ENCODE results near the gene CPEB3. TPM values are rescaled to one million over a fixed set of nuclear protein-coding genes. Genes with fewer than 3 reads are reported as not detected.
"Not testable (repeated sequence)": the region's sequence is repeated elsewhere in the genome, so short reads cannot be mapped to it uniquely, and the experiment has no call there.

CPEB3 gene
- total RNA-seq, 1 donor from 2014 or later: 1.7 TPM

- DNase-seq: not testable (repeated sequence)
Measured at GRCh38 chr10:92141147-92141546, 149.7 kb downstream of the CPEB3 start.

GRCh38 chr10:92134049-92134448, 156.8 kb downstream of the CPEB3 start:
- DNase-seq: not testable (repeated sequence)

- DNase-seq: peak; percentile 23
Measured at GRCh38 chr10:92131275-92131820, 159.5 kb downstream of the CPEB3 start.

GRCh38 chr10:92130622-92131274, 160.1 kb downstream of the CPEB3 start:
- DNase-seq: no peak

GRCh38 chr10:92126100-92126650, 164.7 kb downstream of the CPEB3 start:
- peak; percentile 20 for DNase-seq

- DNase-seq: peak; percentile 17
Measured at GRCh38 chr10:92125144-92125543, 165.7 kb downstream of the CPEB3 start.

GRCh38 chr10:92124616-92125143, 166.2 kb downstream of the CPEB3 start:
- DNase-seq: peak; percentile 95

- peak; percentile 30 for DNase-seq
Measured at GRCh38 chr10:92124020-92124419, 166.9 kb downstream of the CPEB3 start.

- DNase-seq: peak; percentile 42
Measured at GRCh38 chr10:92122941-92123450, 167.9 kb downstream of the CPEB3 start.

GRCh38 chr10:92121686-92122492, 169.0 kb downstream of the CPEB3 start:
- no peak for DNase-seq

- DNase-seq: no peak
Measured at GRCh38 chr10:92119340-92119739, 171.5 kb downstream of the CPEB3 start.

GRCh38 chr10:92114917-92115316, 176.0 kb downstream of the CPEB3 start:
- DNase-seq: not testable (repeated sequence)

- DNase-seq: no peak
Measured at GRCh38 chr10:92113911-92114600, 176.8 kb downstream of the CPEB3 start.

- no peak for DNase-seq
Measured at GRCh38 chr10:92112462-92112861, 178.4 kb downstream of the CPEB3 start.

- no peak for DNase-seq
Measured at GRCh38 chr10:92111336-92111939, 179.4 kb downstream of the CPEB3 start.

- no peak for DNase-seq
Measured at GRCh38 chr10:92110039-92110794, 180.7 kb downstream of the CPEB3 start.

- no peak for DNase-seq
Measured at GRCh38 chr10:92108747-92109146, 182.1 kb downstream of the CPEB3 start.

- no peak for DNase-seq
Measured at GRCh38 chr10:92108120-92108519, 182.8 kb downstream of the CPEB3 start.

- DNase-seq: no peak
Measured at GRCh38 chr10:92103376-92104090, 187.3 kb downstream of the CPEB3 start.

GRCh38 chr10:92102601-92103213, 188.2 kb downstream of the CPEB3 start:
- no peak for DNase-seq
